Caco-2 (cell line): ENCODE measurements around the gene ANAPC2. TPM values are rescaled to one million over a fixed set of nuclear protein-coding genes. Genes with fewer than 3 reads are reported as not detected.

Source experiments
- BruUV-seq: library from RNA; stranded (reverse); fragments of 400-500 nt; replicated peaks from 2 replicates; lab custom pipeline; 2021; lab: Mats Ljungman, UMichigan
- CTCF ChIA-PET: fragments of 300-600 bp; sonication (Branson Sonifier 250); formaldehyde crosslinking; loops from one replicate; lab custom pipeline; 2022; ENCODE audit warnings: antibody characterized with exemption; lab: Charles Lee
- POLR2A ChIA-PET: fragments of 300-600 bp; sonication (Branson Sonifier 250); formaldehyde crosslinking; loops from one replicate; lab custom pipeline; 2022; ENCODE audit warnings: antibody characterized with exemption; lab: Charles Lee
- DNase-seq, 2 experiments: peaks; one replicate each; pipeline versions ENCODE4 v3.0.0 to v3.0.0-alpha.2; 2020 to 2022
- H3K27me3 ChIP-seq: replicated peaks from 2 replicates; pipeline ENCODE4 v1.6.0; 2011; ENCODE audit warnings: low read length; ENCODE audit not compliant: control insufficient read depth, insufficient read depth
- H3K36me3 ChIP-seq: 2 replicates; pipeline ENCODE4 v1.5.1; 2011; ENCODE audit warnings: low read length; ENCODE audit not compliant: control insufficient read depth, insufficient read depth
- H3K4me1 ChIP-seq: fragments of 250-450 bp; sonication (Bioruptor Pico); 2 replicates; pipeline ENCODE4 v1.5.1; 2020; ENCODE audit warnings: mild to moderate bottlenecking
- H3K4me3 ChIP-seq: 2 replicates; pipeline ENCODE4 v1.5.1; 2011; ENCODE audit warnings: low read depth, mild to moderate bottlenecking, control low read depth, low read length
- H3K9me3 ChIP-seq: fragments of 250-450 bp; sonication (Bioruptor Pico); 2 replicates; pipeline ENCODE4 v1.5.1; 2020; ENCODE audit warnings: mild to moderate bottlenecking, moderate library complexity
- H3K27ac Mint-ChIP-seq: one replicate; pipeline ENCODE4 v1.8.0; 2022; ENCODE audit warnings: mixed read lengths; ENCODE audit not compliant: unreplicated experiment
- H3K27me3 Mint-ChIP-seq: one replicate; pipeline ENCODE4 v1.8.0; 2022; ENCODE audit warnings: mixed read lengths; ENCODE audit not compliant: insufficient read depth, unreplicated experiment
- H3K36me3 Mint-ChIP-seq: one replicate; pipeline ENCODE4 v1.8.0; 2022; ENCODE audit warnings: mild to moderate bottlenecking, mixed read lengths; ENCODE audit not compliant: insufficient read depth, unreplicated experiment
- H3K4me1 Mint-ChIP-seq: one replicate; pipeline ENCODE4 v1.8.0; 2022; ENCODE audit warnings: low read depth, mixed read lengths; ENCODE audit not compliant: unreplicated experiment
- H3K4me3 Mint-ChIP-seq: one replicate; pipeline ENCODE4 v1.8.0; 2022; ENCODE audit warnings: mild to moderate bottlenecking, moderate library complexity, mixed read lengths; ENCODE audit not compliant: unreplicated experiment
- H3K9me3 Mint-ChIP-seq: one replicate; pipeline ENCODE4 v1.8.0; 2022; ENCODE audit warnings: mixed read lengths; ENCODE audit not compliant: unreplicated experiment
- CTCF ChIP-seq, 2 experiments: fragments of 200-600 bp in 1 of 2; IDR thresholded peaks; 1 replicate in 1 of 2; 2 replicates in 1 of 2; pipeline versions ENCODE4 v1.5.1 to v1.8.0; 2011 to 2022; ENCODE audit warnings: antibody characterized with exemption in 1 of 2, control low read depth in 1 of 2, inconsistent platforms in 1 of 2, low read depth in 1 of 2, low read length in 1 of 2, mild to moderate bottlenecking in 1 of 2, moderate library complexity in 1 of 2; ENCODE audit not compliant: insufficient read depth in 1 of 2, severe bottlenecking in 1 of 2, unreplicated experiment in 1 of 2
- intact Hi-C: fragments of 100-400 bp; cut with micrococcal nuclease; formaldehyde crosslinking; loops from one replicate; pipeline ENCODE4 v1.10.0; 2022; ENCODE audit not compliant: unreplicated experiment
- total RNA-seq: library from RNA; stranded (reverse); gene quantifications from 2 replicates; pipeline ENCODE4 v1.2.3, GENCODE V29; 2022

Gene ANAPC2
- total RNA-seq, 1 experiment from 2014 or later: 67.5 TPM

GRCh38 chr9:137219757-137220316 lies 31.5 kb upstream of the ANAPC2 start:
- Mint-ChIP-seq H3K4me3 (peak overlapping the region; percentile 51), H3K27me3 (no peaks in the 10 kb centered on the region), H3K27ac (no peak overlapping the region), H3K36me3 (peaks cover 34% of the 10 kb centered on the region), H3K4me1 (peaks cover 6% of the 10 kb centered on the region), H3K9me3 (no peaks in the 10 kb centered on the region)
- Histone ChIP-seq H3K27me3 (no peaks in the 10 kb centered on the region), H3K36me3 (no peaks in the 10 kb centered on the region), H3K9me3 (no peaks in the 10 kb centered on the region), H3K4me1 (peaks cover 25% of the 10 kb centered on the region), H3K4me3 (no peak overlapping the region)
- POLR2A ChIA-PET: no interaction called here
- no peak for TF ChIP-seq CTCF (IDR thresholded peaks at IDR 0.05; ENCODE audit: insufficient read depth in 1 of 2, low read depth in 1 of 2, low read length in 1 of 2, severe bottlenecking in 1 of 2, unreplicated experiment in 1 of 2)
- intact Hi-C loops: loop anchor here (1.0 kb wide), 1 partner anchor 20 kb away; the partner anchor contains the start of gene TPRN
- CTCF ChIA-PET: no interaction called here
- no peak for DNase-seq
- no TSS peak for BruUV-seq

GRCh38 chr9:137218754-137219271 lies 30.5 kb upstream of the ANAPC2 start:
- Mint-ChIP-seq H3K36me3 (peaks cover 38% of the 10 kb centered on the region), H3K4me1 (peaks cover 6% of the 10 kb centered on the region), H3K27ac (no peak overlapping the region), H3K27me3 (no peaks in the 10 kb centered on the region), H3K4me3 (peak overlapping the region; percentile 31), H3K9me3 (no peaks in the 10 kb centered on the region)
- no peaks in the 10 kb centered on the region for H3K9me3 ChIP-seq
- H3K27me3 ChIP-seq: no peaks in the 10 kb centered on the region
- DNase-seq: peak; percentile 76 to 81
- no peaks in the 10 kb centered on the region for H3K36me3 ChIP-seq
- ChIA-PET POLR2A (interaction anchor here (0.5 kb wide), 1 partner anchor 28 kb away, joined by 5 read pairs; no protein-coding TSS in a partner anchor), CTCF (interaction anchor here (0.8 to 0.9 kb wide), 3 partner anchors 18 to 189 kb away, joined by 3 to 8 read pairs (median 3); partner anchors contain the start of gene SSNA1)
- H3K4me1 ChIP-seq: peaks cover 25% of the 10 kb centered on the region
- no peak overlapping the region for H3K4me3 ChIP-seq
- no peak for TF ChIP-seq CTCF (IDR thresholded peaks at IDR 0.05; ENCODE audit: insufficient read depth in 1 of 2, low read depth in 1 of 2, low read length in 1 of 2, severe bottlenecking in 1 of 2, unreplicated experiment in 1 of 2)
- no TSS peak for BruUV-seq
- intact Hi-C loops: loop anchor here (1.0 kb wide), 1 partner anchor 19 kb away; the partner anchor contains the start of gene TPRN

- Mint-ChIP-seq H3K9me3 (no peaks in the 10 kb centered on the region), H3K27me3 (no peaks in the 10 kb centered on the region), H3K4me3 (peak overlapping the region; percentile 31), H3K4me1 (peaks cover 6% of the 10 kb centered on the region), H3K27ac (no peak overlapping the region), H3K36me3 (peaks cover 33% of the 10 kb centered on the region)
- Histone ChIP-seq H3K4me1 (peaks cover 25% of the 10 kb centered on the region), H3K27me3 (no peaks in the 10 kb centered on the region), H3K36me3 (no peaks in the 10 kb centered on the region), H3K9me3 (no peaks in the 10 kb centered on the region), H3K4me3 (no peak overlapping the region)
- intact Hi-C loops: no loop called here
- DNase-seq: no peak
- CTCF ChIA-PET: interaction anchor here (0.8 kb wide), 2 partner anchors 18 to 189 kb away, joined by 3 to 8 read pairs; no protein-coding TSS in a partner anchor
- TF ChIP-seq CTCF (IDR thresholded peaks at IDR 0.05; ENCODE audit: insufficient read depth in 1 of 2, low read depth in 1 of 2, low read length in 1 of 2, severe bottlenecking in 1 of 2, unreplicated experiment in 1 of 2): no peak
- no TSS peak for BruUV-seq
- POLR2A ChIA-PET: interaction anchor here (0.5 to 0.6 kb wide), 2 partner anchors 13 to 28 kb away, joined by 3 to 5 read pairs; partner anchors contain the start of genes NDOR1 and TMEM203
Measured at GRCh38 chr9:137218212-137218753, 29.9 kb upstream of the ANAPC2 start.
